SJCRH30 (cell line): ENCODE data around the gene FHIP2A. TPM values are rescaled to one million over a fixed set of nuclear protein-coding genes. Genes with fewer than 3 reads are reported as not detected.
"Not testable (repeated sequence)": the region's sequence is repeated elsewhere in the genome, so short reads cannot be mapped to it uniquely, and the experiment has no call there.

Source experiments
- DNase-seq, 2 experiments: peaks; one replicate each; pipeline ENCODE4 v3.0.0-alpha.2; 2015 to 2020
- H3K27ac ChIP-seq: fragments of 250-450 bp; sonication (Bioruptor Pico); 2 replicates; pipeline ENCODE4 v1.5.1; 2020; ENCODE audit warnings: mild to moderate bottlenecking, moderate library complexity
- H3K27me3 ChIP-seq: fragments of 250-450 bp; sonication (Bioruptor Pico); 2 replicates; pipeline ENCODE4 v1.5.1; 2020; ENCODE audit warnings: mild to moderate bottlenecking, moderate library complexity
- H3K36me3 ChIP-seq: fragments of 250-450 bp; sonication (Bioruptor Pico); 2 replicates; pipeline ENCODE4 v1.5.1; 2020; ENCODE audit warnings: mild to moderate bottlenecking, moderate library complexity
- H3K4me1 ChIP-seq: fragments of 250-450 bp; sonication (Bioruptor Pico); 2 replicates; pipeline ENCODE4 v1.5.1; 2020; ENCODE audit warnings: mild to moderate bottlenecking, moderate library complexity
- H3K4me3 ChIP-seq: fragments of 250-450 bp; sonication (Bioruptor Pico); 2 replicates; pipeline ENCODE4 v1.5.1; 2020; ENCODE audit warnings: mild to moderate bottlenecking, moderate library complexity
- H3K9me3 ChIP-seq: fragments of 250-450 bp; sonication (Bioruptor Pico); replicated peaks from 2 replicates; pipeline ENCODE4 v1.5.1; 2020; ENCODE audit warnings: mild to moderate bottlenecking, moderate library complexity
- total RNA-seq: library from RNA; depleted of rRNA; stranded (reverse); fragments of >200 nt; shearing (Covaris generic); gene quantifications from 2 replicates; pipeline ENCODE4 v1.2.3, GENCODE V29; 2014

Gene FHIP2A
- total RNA-seq, 1 experiment from 2014 or later = 10.9 TPM

DNA sequence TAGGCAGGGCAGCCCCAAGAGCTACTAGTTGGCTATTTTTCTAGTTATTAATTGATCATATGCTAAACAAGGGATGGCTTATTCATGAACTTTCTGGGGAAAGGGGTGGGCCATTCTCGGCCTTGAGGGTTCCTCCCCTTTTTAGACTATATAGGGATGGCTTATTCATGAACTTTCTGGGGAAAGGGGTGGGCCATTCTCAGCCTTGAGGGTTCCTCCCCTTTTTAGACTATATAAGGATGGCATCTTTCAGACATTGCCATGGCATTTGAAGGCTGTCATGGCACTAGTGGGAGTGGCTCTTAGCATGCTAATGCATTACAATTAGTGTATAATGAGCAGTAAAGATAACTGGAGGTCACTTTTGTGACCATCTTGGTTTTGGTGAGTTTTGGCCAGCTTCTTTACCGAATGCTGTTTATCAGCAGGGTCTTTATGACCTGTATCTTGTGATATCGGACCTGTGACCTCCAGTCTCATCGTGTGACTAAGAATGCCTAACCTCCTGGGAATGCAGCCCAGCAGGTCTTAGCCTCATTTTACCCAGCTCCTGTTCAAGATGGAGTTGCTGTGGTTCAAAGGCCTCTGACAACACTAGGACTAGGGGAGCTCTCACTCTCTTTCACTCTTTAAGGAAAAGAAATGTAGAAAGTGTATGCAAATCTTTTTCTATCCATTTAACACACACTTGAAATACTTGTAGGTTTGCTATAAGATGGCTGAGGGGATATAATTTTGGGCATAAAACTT, 7.8 kb downstream of the FHIP2A start:
- no peak overlapping the region for H3K27ac ChIP-seq
- H3K9me3 ChIP-seq = no peaks in the 10 kb centered on the region
- H3K4me3 ChIP-seq = no peak overlapping the region
- H3K27me3 ChIP-seq = no peaks in the 10 kb centered on the region
- no peak for DNase-seq
- no peaks in the 10 kb centered on the region for H3K36me3 ChIP-seq
- H3K4me1 ChIP-seq = no peaks in the 10 kb centered on the region

DNA sequence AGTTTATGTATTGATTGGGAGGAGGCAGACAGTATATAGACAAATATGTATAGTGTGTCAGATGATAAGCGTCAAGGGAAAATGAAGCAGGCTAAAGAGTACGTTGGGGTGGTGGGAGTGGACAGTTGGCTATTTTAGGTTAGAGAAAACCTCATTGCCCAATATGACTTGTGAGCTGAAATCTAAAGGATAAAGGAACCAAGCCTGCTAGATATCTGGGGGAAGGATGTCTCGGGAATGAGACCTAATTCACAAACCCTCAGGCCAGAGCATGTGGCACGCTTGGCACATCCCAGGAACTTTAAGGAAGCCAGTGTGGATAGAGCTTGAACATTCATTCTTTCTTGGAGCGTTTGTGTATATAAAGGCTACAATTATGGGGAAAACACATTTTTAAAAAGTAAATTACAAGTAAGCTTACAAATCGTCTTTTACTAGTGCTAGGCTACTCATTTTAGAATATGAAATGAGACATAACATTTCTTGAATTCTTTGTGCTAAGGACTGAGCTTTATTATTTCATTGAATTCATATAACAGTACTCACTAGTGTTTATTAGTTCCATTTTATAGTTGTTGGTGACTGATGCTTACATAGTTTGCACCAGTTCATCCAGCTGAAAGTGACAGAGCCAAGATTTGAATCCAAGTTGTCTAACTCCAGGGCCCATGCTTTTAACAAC, 9.7 kb downstream of the FHIP2A start:
- DNase-seq = no peak
- Histone ChIP-seq H3K4me1 (no peaks in the 10 kb centered on the region), H3K4me3 (no peak overlapping the region), H3K9me3 (no peaks in the 10 kb centered on the region), H3K27ac (no peak overlapping the region), H3K36me3 (peaks cover 2% of the 10 kb centered on the region; the same call in 1 of the 2 replicates), H3K27me3 (no peaks in the 10 kb centered on the region)

DNA sequence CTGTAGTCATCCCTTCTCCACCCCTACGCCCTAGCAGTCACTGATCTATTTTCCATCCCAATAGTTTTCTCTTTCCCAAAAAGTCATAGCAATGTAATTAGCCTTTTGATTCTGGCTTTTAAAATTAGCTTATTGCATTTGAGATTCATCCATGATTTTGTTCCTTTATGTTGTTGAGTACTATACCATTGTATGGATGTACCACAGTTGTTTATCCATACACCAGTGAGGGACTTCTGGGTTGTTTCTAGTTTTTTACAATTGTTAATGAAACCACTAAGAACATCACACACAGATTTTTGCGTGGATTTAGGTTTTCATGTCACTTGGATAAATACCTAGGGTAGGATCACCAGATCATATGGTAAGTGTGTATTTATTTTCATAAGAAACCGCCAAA, 16.1 kb downstream of the FHIP2A start:
- Histone ChIP-seq H3K36me3 (peaks cover 19% of the 10 kb centered on the region), H3K9me3 (no peaks in the 10 kb centered on the region), H3K27ac (no peak overlapping the region), H3K27me3 (no peaks in the 10 kb centered on the region), H3K4me1 (no peaks in the 10 kb centered on the region), H3K4me3 (no peak overlapping the region)
- DNase-seq = no peak

GRCh38 chr10:114839901-114840300, 18.3 kb downstream of the FHIP2A start:
- Histone ChIP-seq H3K27me3 (no peaks in the 10 kb centered on the region), H3K4me1 (no peaks in the 10 kb centered on the region), H3K9me3 (no peaks in the 10 kb centered on the region), H3K36me3 (peaks cover 19% of the 10 kb centered on the region), H3K27ac (no peak overlapping the region), H3K4me3 (no peak overlapping the region)
- DNase-seq = no peak

- no peaks in the 10 kb centered on the region for H3K27me3 ChIP-seq
- H3K36me3 ChIP-seq = peaks cover 39% of the 10 kb centered on the region
- H3K27ac ChIP-seq = no peak overlapping the region
- no peak overlapping the region for H3K4me3 ChIP-seq
- DNase-seq = no peak
- H3K9me3 ChIP-seq = no peaks in the 10 kb centered on the region
- no peaks in the 10 kb centered on the region for H3K4me1 ChIP-seq
Observed at GRCh38 chr10:114845978-114846693, 24.6 kb downstream of the FHIP2A start.

GRCh38 chr10:114847517-114847916, 25.9 kb downstream of the FHIP2A start:
- H3K9me3 ChIP-seq, H3K4me1 ChIP-seq, DNase-seq, H3K4me3 ChIP-seq, H3K27ac ChIP-seq, H3K27me3 ChIP-seq: not testable (repeated sequence)
- H3K36me3 ChIP-seq = peaks cover 42% of the 10 kb centered on the region

DNA sequence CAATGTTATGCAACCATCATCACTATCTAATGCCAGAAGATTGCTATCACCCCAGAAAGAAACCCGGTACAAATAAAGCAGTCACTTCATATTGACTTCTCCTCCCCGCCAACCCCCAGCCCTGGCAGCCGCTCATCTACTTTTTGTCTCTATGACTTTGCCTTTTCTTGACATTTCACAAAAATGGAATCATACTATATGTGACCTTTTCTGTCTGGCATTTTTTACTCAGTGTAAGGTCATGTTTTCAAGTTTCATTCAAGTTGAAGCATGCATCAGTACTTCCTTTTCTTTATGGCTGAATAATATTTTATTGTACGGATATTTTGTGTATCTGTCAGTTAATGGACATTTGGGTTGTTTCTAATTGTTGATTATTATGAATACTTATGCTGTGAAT, 28.1 kb downstream of the FHIP2A start:
- H3K27ac ChIP-seq = no peak overlapping the region
- DNase-seq = no peak
- H3K36me3 ChIP-seq = peaks cover 49% of the 10 kb centered on the region
- no peaks in the 10 kb centered on the region for H3K9me3 ChIP-seq
- no peak overlapping the region for H3K4me3 ChIP-seq
- no peaks in the 10 kb centered on the region for H3K27me3 ChIP-seq
- no peaks in the 10 kb centered on the region for H3K4me1 ChIP-seq

DNA sequence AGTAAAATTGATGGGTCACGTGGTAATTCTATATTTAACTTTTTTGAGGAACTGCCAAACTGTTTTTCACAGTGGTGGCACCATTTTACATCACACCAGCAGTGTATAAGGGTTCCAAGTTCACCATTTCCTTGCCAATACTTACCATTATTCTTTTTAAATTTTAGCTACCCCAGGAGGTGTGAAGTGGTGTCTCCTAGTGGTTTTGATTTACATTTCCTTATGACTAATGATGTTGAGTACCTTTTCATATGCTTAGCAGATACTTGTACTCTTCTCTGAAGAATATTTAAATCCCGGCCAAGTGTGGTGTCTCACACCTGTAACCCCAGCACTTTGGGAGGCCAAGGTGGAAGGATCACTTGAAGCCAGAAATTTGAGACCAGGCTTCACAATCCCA, 28.5 kb downstream of the FHIP2A start:
- Histone ChIP-seq H3K36me3 (peaks cover 51% of the 10 kb centered on the region), H3K9me3 (no peaks in the 10 kb centered on the region), H3K4me1 (no peaks in the 10 kb centered on the region), H3K4me3 (no peak overlapping the region), H3K27ac (no peak overlapping the region), H3K27me3 (no peaks in the 10 kb centered on the region)
- DNase-seq = no peak

DNA sequence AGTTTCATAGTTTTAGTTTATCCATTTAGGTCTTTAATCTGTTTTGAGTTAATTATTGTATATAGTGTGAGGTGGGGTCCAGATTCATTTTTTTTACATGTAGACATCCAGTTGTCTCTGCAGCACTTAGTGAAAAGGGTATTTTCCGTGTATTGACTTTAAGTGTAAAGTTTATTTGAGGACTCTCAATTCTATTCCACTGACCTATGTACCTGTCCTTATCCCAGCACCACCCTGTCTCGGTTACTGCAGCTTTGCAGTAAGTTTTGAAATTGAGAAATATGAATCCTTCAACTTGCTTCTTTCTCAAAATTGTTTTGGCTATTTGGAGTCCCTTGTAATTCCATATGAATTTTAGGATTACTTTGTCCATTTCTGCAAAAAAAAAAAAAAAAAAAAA, 29.8 kb downstream of the FHIP2A start:
- Histone ChIP-seq H3K27ac (no peak overlapping the region), H3K9me3 (no peaks in the 10 kb centered on the region), H3K36me3 (peaks cover 52% of the 10 kb centered on the region), H3K4me3 (no peak overlapping the region), H3K27me3 (no peaks in the 10 kb centered on the region), H3K4me1 (no peaks in the 10 kb centered on the region)
- no peak for DNase-seq

DNA sequence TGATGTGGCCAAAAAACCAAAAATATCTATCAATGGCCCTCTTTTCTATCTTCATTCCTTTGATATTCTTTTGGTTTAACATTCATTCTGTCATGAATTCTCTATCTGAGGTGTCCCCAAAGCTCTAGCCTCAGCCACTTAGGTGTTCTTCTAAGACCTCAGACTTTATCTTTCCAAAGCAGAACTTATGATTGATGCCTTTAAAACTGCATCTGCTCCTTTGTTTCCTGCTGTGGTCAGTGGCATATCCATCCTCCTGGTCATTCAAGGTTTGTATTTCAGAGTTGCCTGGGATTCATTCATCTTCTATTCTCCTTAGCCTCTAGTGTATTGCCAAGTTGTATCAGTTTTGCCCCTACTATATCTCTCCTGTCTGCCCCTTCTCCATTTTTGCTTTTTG, 30.6 kb downstream of the FHIP2A start:
- no peak overlapping the region for H3K27ac ChIP-seq
- no peaks in the 10 kb centered on the region for H3K9me3 ChIP-seq
- H3K27me3 ChIP-seq = no peaks in the 10 kb centered on the region
- H3K4me1 ChIP-seq = no peaks in the 10 kb centered on the region
- peaks cover 43% of the 10 kb centered on the region for H3K36me3 ChIP-seq
- no peak overlapping the region for H3K4me3 ChIP-seq
- DNase-seq = no peak

GRCh38 chr10:114854906-114855305, 33.3 kb downstream of the FHIP2A start:
- Histone ChIP-seq H3K9me3 (no peaks in the 10 kb centered on the region), H3K27me3 (no peaks in the 10 kb centered on the region), H3K27ac (no peak overlapping the region), H3K4me3 (no peak overlapping the region), H3K4me1 (no peaks in the 10 kb centered on the region), H3K36me3 (peaks cover 39% of the 10 kb centered on the region)
- no peak for DNase-seq

- no peaks in the 10 kb centered on the region for H3K4me1 ChIP-seq
- DNase-seq = no peak
Observed at GRCh38 chr10:114855776-114856543, 34.4 kb downstream of the FHIP2A start.

GRCh38 chr10:114856544-114857287, 35.1 kb downstream of the FHIP2A start:
- Histone ChIP-seq H3K4me3 (no peak overlapping the region), H3K27ac (no peak overlapping the region), H3K27me3 (no peaks in the 10 kb centered on the region), H3K4me1 (no peaks in the 10 kb centered on the region), H3K9me3 (no peaks in the 10 kb centered on the region), H3K36me3 (peaks cover 36% of the 10 kb centered on the region)
- DNase-seq = no peak

More at GRCh38 chr10:114855776-114856543, 34.4 kb downstream of the FHIP2A start:
- no peaks in the 10 kb centered on the region for H3K27me3 ChIP-seq
- H3K36me3 ChIP-seq = peaks cover 32% of the 10 kb centered on the region
- no peak overlapping the region for H3K27ac ChIP-seq
- no peaks in the 10 kb centered on the region for H3K9me3 ChIP-seq
- H3K4me3 ChIP-seq = no peak overlapping the region

- H3K36me3 ChIP-seq = peaks cover 37% of the 10 kb centered on the region
- DNase-seq, H3K27ac ChIP-seq, H3K4me3 ChIP-seq, H3K4me1 ChIP-seq, H3K9me3 ChIP-seq, H3K27me3 ChIP-seq: not testable (repeated sequence)
Observed at GRCh38 chr10:114857288-114857565, 35.6 kb downstream of the FHIP2A start.
